GM18870 (cell line): ENCODE results near the gene OLFML2B.

Experiments used
- ATAC-seq: cut with Tn5 transposase; IDR thresholded peaks from one replicate; pipeline ENCODE4 v1.9.1; 2021; ENCODE audit warnings: moderate library complexity; ENCODE audit not compliant: unreplicated experiment

OLFML2B gene

DNA sequence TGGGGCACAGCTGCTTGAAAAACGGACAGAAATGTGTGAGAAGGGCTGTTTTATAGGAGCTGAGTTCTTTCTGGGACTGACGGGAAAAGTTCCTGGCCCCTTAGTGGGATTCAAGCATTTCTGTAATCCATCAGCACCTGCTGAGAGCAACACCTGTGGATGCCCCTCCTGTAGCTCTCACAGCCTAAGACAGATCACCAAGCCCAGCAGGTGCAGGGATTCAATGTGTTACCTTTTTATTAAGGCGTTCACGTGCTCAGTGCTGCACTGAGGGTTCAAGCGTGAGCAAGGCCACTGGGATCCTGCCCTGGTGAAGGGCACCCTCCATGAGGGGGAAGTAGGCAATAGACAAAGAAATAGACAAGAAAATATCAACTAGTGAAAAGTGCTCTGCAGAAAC, 14.9 kb downstream of the OLFML2B start:
- no peak for ATAC-seq

DNA sequence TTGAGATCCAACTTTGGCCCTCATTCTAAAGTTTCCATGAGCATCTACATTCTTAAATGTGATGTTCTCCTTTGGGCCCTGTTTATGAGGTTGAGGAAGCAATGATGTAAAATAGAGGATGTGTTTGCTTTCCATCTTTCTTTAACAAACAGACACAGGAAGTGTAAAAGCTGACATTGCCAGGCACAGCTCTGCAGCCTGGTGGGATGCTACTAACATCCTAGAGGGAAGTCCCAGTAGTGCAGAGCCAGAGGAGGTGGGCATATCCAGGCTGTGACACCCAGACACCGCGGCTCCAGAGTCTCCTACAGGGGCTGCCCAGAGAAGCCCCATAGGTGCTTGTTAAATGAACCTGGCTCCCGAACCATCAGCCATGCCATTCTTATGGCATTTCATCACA, 16.2 kb downstream of the OLFML2B start:
- no peak for ATAC-seq

DNA sequence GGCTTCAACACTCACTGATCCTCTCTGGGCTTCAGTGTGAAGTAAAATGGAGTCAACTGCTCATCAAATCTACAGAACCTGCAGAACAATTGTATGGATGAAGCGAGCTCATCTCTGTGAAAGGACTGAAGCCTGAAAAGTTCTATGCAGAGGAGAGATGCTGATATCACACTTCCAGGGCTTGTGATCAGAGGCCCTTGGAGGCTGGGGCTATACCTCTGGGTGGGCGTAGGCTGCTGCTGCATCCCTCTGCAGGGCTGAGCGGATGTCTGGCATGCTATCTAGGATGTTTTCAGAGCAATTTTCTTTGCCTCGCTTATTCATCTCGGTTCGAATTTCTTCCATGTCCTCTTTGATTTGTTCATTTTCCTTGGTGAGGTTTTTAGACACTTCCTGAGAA, 17.6 kb downstream of the OLFML2B start:
- no peak for ATAC-seq

DNA sequence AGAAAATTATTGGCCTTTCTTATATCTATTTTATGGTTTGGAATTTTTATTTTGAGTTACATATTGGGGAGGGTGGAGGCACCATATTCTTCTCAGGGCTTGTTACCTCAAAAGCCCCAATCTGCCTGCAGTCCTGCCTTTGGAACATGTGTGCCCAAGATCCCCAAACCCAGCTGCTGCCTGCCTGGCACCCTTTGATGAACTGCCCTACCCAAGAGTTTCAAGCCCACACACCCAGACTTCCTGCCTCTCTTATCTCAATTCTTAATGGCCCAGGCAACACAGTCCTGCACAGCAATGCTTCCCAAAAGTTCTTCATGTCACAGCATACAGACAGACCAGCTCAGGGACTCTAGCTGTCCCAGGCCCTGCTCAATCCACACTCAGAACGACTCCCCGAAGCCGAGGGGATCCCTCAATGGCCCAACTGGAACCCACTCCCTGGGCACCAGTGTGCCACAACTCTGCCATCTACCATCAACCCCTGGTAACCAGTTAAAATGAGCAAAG, 19.2 kb downstream of the OLFML2B start:
- no peak for ATAC-seq

DNA sequence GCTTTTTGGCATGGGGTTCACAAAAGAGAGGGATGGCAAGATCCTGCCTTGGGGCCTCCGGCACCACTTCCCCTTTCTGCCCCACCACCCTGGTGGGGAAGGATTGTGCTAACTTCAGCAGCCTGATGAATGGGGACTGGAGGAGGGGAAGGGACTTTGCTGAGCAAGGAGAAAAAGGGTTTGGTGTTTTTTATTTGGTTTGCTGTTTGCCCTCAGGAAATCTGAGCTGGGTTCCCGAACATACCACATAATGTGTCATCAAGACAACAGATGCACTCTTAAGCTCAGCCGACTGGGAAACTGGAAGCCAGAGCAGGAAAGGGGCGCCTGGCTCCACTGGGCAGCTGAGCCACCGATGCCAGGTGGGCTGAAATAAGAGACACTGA, 19.8 kb downstream of the OLFML2B start:
- no peak for ATAC-seq

DNA sequence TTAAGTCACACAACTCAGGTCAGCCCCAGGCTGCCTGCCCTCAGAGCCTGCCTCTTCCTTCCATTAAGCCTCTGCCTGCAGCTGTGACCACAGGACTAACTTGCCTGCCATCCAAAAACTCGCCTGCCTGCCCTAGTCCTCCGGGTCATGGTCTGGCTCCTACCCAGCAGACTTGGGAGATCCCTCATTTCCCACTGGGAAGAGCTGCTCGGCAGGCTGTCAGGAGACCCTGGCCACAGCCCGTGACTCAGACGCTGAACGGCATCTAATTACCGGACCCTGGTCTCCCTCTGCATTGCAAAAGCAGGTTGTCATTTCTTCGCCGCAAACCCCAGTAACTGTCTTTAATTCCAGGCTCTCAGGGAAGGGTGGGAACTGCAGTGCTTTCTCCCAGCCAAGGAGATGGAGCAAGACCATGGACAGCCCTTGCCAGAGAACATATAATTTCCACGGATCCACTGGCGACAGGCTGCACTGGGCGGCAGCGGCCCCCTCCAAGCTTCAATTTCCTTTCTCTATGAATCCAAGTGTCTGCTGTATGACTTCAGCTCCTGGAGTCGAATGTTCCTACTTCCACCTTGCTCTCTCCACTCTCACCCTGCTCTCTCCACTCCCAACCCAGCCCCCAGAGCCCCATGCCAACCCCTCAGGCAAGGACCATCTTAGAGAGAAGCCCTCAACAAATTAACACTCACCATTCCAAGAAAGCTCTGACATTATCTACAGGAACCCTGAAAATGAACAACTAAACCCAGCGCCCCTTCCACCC, 20.4 kb downstream of the OLFML2B start:
- no peak for ATAC-seq

DNA sequence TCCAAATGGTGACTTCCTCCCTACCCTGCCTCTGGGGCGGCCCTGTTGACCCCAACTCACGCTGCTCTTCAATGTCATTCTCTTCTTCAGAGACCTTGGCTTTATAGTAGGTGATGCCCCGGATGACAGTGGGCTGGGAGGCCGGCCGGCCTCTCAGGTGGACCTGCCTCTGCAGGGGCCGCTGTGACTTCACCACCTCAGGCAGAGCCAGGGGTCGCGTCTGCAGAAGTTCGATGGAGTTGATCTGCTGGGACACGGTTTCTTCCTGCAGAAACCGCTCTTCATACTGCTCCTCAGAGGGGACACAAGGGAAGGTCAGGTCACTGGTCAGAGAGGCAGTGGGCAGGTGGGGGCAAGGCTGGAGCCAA, 23.6 kb downstream of the OLFML2B start:
- ATAC-seq = no peak

DNA sequence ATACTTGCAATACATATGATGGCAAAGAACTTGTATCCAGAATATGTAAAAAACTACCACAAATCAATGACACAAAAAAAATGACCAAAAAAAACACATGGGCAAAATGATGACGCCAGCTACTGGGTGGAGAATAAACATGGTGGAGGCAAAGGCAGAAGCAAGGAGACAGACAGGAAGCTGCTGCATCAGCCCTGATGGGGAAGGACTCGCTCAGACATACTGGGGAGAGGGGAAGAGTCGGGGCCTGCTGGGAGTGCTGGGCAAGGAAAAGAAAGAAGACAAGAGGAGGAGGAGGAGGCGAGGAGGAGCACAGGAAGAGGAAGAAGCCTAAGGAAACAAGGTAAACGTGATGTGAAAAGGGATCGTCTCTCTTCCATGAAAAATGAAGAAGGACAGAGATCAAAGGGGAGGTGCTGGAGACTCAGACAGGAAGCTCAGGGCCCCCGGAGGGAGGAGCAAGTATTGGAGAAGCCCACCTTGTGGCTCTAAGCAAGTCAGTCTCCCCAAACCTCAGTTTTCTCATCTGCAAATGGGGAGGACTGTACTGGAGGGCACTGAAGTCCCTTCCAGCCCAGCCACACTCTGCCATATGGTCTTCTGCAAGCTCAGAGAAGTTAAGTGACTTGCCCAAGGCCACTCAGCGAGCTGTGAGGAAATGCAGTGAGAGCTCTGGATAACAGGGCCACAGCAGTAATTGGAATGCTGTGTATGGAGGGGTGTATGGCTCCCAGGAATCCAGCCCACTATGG, 24.2 kb downstream of the OLFML2B start:
- no peak for ATAC-seq

DNA sequence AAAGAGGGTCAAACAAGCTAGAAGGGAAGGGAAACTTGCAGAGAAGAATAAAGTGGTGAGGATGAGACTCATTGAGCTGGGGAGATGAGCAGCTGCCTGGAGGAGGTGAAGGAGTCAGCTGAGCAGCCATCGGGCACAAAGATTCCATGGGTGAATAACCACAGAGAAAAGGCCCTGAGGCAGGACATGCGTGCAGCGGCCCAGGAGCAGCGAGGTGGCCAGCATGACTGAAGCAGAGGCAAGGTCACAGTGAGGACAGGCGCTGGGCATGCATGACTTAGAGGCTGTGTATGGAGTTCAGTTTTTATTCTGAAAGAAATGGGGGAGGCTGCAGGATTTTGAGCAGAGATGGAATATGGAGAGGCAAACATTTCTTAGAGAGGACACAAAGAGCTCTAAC, 24.9 kb downstream of the OLFML2B start:
- no peak for ATAC-seq

DNA sequence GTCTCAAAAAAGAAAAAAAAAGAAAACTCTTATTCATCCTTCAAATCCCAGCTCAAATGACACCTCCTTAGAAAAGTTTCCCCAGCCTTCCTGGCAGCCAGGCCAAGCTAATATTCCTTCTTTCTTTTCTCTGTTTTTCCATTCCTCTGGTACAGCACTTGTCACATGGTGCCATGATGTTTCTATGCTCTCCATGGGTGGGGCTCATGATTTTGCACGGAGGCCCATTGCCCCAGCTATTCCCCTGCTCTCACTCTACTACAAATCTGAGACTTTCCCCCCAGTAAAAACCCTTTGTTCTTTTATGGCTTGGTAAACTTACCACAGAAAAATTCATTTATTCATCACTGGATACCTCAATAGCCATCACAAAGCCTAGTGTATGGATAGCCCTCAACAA, 26.5 kb downstream of the OLFML2B start:
- no peak for ATAC-seq

DNA sequence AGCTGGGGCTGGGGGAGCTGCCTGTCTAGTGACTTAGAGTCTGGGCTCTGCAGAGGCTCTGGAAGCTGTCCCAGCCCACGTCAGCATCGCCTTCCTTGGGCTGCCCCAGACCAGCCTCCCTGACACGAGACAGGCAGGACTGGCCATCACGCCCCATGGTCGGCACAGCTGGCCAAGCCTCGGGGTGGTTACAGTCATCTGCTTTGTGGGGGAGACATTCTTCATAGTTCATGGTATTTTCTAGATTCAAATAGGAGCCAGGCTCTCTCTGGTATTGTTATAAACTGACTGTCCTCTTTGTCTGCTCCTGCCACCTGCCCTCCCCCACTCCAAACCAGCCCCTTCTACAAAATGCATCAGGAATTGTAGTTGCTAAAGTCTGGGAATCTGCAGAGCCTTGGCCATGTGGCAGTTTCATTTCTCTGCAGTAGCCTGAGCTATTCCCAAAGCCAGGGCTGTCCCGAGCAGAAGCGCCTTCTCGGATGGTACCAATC, 29.4 kb downstream of the OLFML2B start:
- no peak for ATAC-seq

DNA sequence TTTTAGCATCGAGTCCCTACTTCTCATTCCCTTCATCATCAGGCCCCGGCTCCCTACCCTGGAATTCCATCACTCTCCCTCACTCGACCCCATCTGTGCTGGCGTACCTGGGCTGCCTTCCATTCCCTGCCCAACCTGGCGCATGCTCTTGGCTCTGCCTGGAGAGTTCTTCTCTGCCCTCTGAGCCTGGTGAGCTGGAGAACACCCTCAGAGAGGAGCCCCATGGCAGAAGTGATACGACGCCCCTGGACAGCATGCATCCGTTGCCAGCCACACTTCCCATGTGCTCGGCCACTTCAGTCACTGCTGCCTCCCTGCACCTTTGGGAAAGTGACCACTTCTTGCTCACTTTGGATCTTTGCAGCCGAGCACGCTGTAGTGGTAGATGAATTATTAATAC, 30.1 kb downstream of the OLFML2B start:
- no peak for ATAC-seq

DNA sequence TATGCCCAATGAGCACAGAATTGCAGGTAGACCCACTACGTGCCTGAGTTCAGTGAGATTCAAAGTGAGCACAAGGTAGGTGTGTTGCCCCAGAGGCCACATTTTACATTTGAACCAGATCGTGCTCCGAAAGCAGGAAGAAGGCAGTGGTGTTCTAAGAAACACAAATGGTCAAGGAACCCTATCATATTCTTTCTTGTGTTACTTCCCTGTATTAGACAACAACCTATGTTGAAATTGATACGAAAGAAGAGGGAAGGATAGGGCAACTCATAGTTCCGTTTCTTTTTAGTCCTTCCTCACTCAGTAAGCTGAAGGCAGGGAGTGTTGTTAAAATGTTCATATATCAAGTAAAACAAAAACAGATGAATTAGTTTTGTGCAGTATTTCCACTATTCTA, 33.9 kb downstream of the OLFML2B start:
- ATAC-seq = no peak

DNA sequence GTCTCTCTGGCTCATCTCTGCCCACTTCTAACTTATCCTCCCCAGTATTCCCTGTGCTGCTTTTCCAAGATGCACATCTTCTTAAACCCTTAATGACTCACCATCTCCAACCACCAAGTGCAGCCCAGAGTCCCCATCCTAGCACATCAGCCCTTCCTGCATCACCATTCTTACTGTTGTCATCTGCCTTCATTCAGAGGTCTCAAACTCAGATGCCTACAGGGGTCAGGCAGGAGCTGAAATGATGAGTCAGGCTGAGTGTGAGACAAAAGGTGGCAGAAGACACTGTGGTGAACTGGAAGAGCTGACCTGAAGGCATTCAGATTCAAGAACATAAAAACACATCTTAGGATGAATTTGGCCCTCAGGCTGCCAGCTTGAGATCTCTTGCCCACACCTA, 34.6 kb downstream of the OLFML2B start:
- ATAC-seq = no peak

DNA sequence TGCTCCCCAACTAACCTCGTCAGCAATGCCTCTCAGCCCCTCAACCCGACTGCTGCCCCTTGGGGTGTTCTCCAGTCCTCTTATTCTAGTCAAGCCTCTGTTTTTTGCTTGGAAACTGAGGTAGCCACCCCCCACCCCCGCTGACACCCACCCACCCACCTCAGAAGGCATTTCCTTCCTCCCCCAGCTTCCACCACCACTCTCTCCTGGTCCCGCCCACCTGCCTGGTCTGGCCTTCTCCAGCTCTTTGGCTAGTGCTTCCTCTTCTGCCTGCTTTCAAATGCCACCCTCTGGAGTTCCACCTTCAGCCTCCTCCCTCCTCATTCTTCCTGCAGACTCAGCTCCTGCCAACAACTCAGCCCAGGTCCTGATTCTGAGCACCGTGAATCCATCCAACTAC, 35.3 kb downstream of the OLFML2B start:
- ATAC-seq = no peak

DNA sequence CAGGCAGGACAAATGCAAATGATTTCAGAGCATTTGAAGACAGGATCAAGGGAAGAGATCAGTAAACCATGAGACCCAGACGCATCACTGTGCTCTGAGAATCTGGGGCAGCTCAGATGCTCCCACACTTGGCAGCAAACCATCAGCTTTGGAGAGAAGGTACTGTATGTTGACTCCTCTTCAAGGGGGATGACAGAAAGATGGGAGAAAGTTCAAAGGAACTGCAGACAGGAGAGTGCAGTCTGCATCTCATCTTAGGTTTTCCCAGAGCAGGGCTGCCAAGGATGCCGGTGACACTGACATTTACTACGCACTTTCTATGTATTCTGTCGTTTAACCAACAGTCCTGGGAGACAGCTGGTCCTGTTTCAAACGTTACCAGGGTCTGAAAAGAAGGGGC, 35.8 kb downstream of the OLFML2B start:
- no peak for ATAC-seq

DNA sequence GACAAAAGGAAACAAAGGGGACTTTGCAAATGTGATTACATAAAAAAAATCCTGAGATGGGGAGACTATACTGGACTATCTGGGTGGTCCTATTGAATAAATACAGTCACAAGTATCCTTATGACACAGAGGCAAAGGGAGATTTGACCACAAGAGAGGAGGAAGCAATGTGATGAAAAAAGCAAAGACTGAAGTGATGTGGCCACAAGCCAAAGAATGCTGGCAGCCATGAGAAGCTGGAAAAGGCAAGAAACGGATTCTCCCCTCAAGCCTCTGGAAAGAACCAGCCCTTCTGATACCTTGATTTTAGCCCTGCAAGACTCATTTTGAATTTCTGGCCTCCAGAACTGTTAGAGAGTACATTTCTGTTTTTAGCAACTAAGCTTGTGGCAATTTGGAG, 36.4 kb downstream of the OLFML2B start:
- ATAC-seq = no peak

DNA sequence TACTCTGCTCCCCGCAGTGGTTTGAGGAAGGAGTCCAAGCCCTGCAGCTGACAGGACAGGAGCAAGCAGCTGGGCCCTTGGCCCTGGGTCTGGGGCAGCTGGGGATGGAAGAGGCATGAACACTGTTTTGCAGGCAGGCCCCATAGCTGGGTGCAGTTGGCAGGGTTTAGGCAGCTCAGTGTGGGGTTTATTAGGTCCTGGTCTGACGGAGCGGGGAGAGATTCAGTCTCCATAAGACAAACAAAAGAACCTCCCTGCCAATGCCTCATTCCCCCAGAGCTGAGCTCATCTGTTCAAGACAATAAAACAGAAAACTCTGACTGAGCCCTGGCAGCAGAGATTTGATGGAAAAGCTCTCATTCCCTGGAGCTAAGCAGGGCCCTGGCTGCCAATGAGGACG, 37.3 kb downstream of the OLFML2B start:
- ATAC-seq = no peak

DNA sequence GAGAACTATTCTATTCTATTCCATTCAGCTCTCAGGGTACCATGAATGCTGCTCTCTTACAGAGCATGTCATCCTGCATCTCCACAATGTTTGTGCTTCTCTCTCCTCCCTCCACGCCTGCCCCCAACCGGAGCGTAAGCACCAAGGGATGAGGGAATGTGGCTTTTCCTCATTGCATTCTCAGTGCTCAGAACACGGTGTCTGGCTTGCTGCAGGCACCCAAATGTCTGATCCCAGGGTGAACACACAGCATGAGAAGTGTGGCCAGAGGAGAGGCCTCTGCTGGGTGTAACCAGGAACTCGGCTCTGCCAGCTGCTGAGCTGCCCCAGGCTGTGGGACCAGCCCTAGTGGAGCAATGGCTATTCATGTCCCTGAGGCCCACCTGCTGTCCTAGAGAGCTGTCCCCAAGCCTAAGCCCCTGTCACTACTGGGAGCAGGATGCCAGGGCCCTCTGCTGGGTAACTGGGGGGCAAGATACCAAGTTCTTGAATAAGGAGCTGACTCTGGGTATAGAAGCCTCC, 38.3 kb downstream of the OLFML2B start:
- no peak for ATAC-seq

DNA sequence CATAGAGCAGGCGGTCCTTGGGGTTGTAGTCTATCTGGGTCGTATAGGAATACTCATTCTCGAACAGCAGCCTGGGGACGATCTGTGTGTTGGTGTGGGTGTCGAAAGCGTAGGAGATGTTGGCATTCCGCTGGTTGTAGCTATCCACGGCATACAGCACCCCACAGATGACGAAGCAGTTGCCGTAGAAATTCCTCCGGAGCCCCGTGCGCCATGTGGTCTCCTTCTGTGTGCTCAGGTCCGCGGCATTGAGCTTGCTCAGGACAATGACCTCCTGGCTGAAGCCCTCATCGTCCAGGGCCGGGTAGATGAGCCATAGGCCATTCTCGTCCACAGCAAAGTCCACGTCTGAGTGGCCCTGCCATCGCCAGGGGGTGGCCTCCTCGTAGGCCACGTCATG, 39.9 kb downstream of the OLFML2B start:
- ATAC-seq = no peak

DNA sequence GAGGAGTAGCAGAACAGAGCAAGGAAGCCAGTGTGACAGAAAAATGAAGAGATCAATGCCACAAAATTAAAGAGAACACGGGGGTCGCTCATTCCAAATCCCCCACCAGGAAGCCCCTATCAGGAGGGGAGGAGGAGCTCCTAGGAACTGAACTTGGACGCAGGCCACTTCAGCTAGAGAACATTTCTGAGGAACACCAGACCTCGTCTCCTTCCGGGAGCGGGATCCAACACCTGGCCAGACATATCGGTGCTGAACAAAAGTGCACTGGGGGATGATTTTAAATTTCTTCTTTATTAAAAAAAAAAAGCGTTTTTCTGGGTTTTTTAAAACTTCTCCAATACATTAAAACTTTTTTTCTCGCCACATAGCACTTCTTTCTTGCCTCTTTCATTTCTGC, 40.8 kb downstream of the OLFML2B start:
- no peak for ATAC-seq

DNA sequence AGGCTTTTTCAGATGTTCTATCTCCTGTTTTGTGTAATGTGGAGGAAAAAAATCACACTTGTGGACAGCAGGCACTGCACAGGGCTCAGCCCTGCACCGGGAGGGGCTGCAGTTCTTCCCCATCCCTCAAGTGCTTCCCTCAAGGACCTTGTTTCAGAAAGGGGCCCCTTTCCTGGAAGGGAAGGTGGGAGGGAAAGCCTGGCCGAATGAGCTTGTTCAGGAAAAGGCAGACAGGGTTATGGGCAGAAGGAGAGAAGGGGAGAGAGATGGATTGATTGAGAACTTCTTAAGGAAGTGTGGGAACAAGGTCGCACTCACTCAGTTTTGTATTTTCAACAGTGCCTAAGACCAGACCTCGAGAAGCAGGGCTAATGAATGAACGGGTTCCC, 41.2 kb downstream of the OLFML2B start:
- no peak for ATAC-seq
